NCI-H146 treated with DMSO at 0.1 percent for 48 hours (cell line): ENCODE results near the gene IRAK4.
A peak's percentile ranks its signal among the peaks of the same experiment; 100 is the strongest.

Experiments
- DNase-seq: peaks from one replicate; lab custom pipeline; 2025; ENCODE audit not compliant: unreplicated experiment; lab: John Stamatoyannopoulos, UW

The IRAK4 gene

GRCh38 chr12:43764528-43764927, 5.8 kb downstream of the IRAK4 start:
- DNase-seq, result no peak

GRCh38 chr12:43766291-43766690, 7.5 kb downstream of the IRAK4 start:
- DNase-seq, result no peak

- DNase-seq, result peak; percentile 11
Measured at GRCh38 chr12:43776498-43776897, 17.7 kb downstream of the IRAK4 start.

- DNase-seq, result no peak
Measured at GRCh38 chr12:43786899-43787693, 28.3 kb downstream of the IRAK4 start.

GRCh38 chr12:43789941-43790340, 31.2 kb downstream of the IRAK4 start:
- no peak for DNase-seq

- DNase-seq, result no peak
Measured at GRCh38 chr12:43795716-43796280, 37.0 kb downstream of the IRAK4 start.

- DNase-seq, result no peak
Measured at GRCh38 chr12:43797561-43798217, 38.9 kb downstream of the IRAK4 start.

GRCh38 chr12:43805149-43805859, 46.6 kb downstream of the IRAK4 start:
- DNase-seq, result peak; percentile 46

GRCh38 chr12:43805860-43806736, 47.3 kb downstream of the IRAK4 start, which contains the start of gene TWF1:
TWF1 (minus strand) TSS chr12:43806317; CDS start chr12:43806245, 72 bp downstream.
- peak; percentile 79 for DNase-seq

GRCh38 chr12:43806737-43807072, 48.0 kb downstream of the IRAK4 start:
- DNase-seq, result no peak

GRCh38 chr12:43807386-43807785, 48.6 kb downstream of the IRAK4 start:
- no peak for DNase-seq

- DNase-seq, result no peak
Measured at GRCh38 chr12:43812057-43812456, 53.3 kb downstream of the IRAK4 start.

- DNase-seq, result no peak
Measured at GRCh38 chr12:43812926-43813325, 54.2 kb downstream of the IRAK4 start.

GRCh38 chr12:43815416-43815815, 56.7 kb downstream of the IRAK4 start:
- no peak for DNase-seq

GRCh38 chr12:43816168-43816567, 57.4 kb downstream of the IRAK4 start:
- DNase-seq, result no peak

- DNase-seq, result no peak
Measured at GRCh38 chr12:43824207-43824775, 65.5 kb downstream of the IRAK4 start.

GRCh38 chr12:43826681-43827080, 67.9 kb downstream of the IRAK4 start:
- no peak for DNase-seq

GRCh38 chr12:43827093-43827492, 68.3 kb downstream of the IRAK4 start:
- no peak for DNase-seq

GRCh38 chr12:43832463-43833168, 73.9 kb downstream of the IRAK4 start:
- DNase-seq, result no peak

GRCh38 chr12:43835264-43835655, 76.5 kb downstream of the IRAK4 start:
- DNase-seq, result no peak
